NT2/D1 (cell line): ENCODE measurements around the gene CGNL1.

ENCODE experiments used
- SUZ12 ChIP-seq: IDR thresholded peaks from 2 replicates; pipeline ENCODE4 v1.6.1; 2011; ENCODE audit not compliant: insufficient read length, insufficient read depth; ENCODE audit errors: extremely low read depth
- ZNF274 ChIP-seq: IDR thresholded peaks from 2 replicates; pipeline ENCODE4 v1.6.1; 2011; ENCODE audit warnings: mild to moderate bottlenecking, low read depth, low read length

DNA sequence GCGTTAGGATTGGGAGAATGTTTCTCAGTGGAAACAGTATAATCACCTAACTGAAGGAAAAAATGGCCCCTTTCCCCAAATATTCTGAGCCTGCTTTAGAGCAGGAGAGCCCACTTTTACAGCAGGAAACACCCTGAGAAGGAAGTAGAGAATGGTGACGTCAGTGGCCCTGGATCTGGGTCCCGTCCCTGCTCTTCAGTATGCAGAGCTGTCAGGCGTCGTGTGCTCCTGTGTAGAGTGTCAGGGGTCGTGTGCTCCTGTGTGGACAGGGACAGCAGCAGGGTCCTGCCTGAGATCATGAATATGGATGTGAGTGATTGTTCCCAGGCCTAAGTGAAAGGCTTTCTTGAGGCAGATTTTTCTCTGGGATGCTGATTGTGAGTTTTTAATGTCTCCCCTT is 45.2 kb downstream of the CGNL1 start:
- TF ChIP-seq ZNF274 (no peak), SUZ12 (no peak)
